A549 (cell line): ENCODE data around the gene ZFAND6. TPM values are rescaled to one million over a fixed set of nuclear protein-coding genes. Genes with fewer than 3 reads are reported as not detected.

Source experiments
- ATAC-seq, 2 experiments: fragments of 200-7000 bp in 1 of 2; fragments of >200 bp in 1 of 2; cut with Nextera tagmentation in 1 of 2; cut with Tn5 transposase in 1 of 2; 3 replicates each; pipeline versions ENCODE4 v1.8.0 to v1.9.1; 2018 to 2020; ENCODE audit warnings: mild to moderate bottlenecking in 1 of 2, moderate library complexity in 1 of 2
- CTCF ChIA-PET: fragments of 300-600 bp; sonication (Branson Sonifier 250); formaldehyde crosslinking; extraction: SDS; loops from one replicate; lab custom pipeline; 2021; ENCODE audit warnings: antibody characterized with exemption, inconsistent platforms; lab: Yijun Ruan, JAX
- POLR2A ChIA-PET: fragments of 350-600 bp; formaldehyde crosslinking; extraction: SDS; loops from one replicate; lab custom pipeline; 2021; ENCODE audit warnings: antibody characterized with exemption, inconsistent platforms; lab: Yijun Ruan, JAX
- DNase-seq, 2 experiments: peaks; one replicate each; pipeline versions ENCODE4 v3.0.0 to v3.0.0-alpha.2; 2011 to 2016; ENCODE audit warnings: low read depth in 1 of 2, low spot score in 1 of 2
- FAIRE-seq: peaks from 2 replicates; lab custom pipeline; 2011; peaks lifted over from hg19 to GRCh38; lab: Jason Lieb, UNC
- H3K27ac ChIP-seq, 2 experiments: fragments of >200 bp; sonication (Bioruptor Twin); formaldehyde crosslinking; 3 replicates each; pipeline ENCODE4 v1.5.1; 2016 to 2017
- H3K4me1 ChIP-seq: fragments of >200 bp; sonication (Bioruptor Twin); formaldehyde crosslinking; 3 replicates; pipeline ENCODE4 v1.6.1; 2016
- H3K4me2 ChIP-seq: fragments of >200 bp; sonication (Bioruptor Twin); formaldehyde crosslinking; 3 replicates; pipeline ENCODE4 v1.6.1; 2016
- H3K4me3 ChIP-seq: fragments of >200 bp; sonication (Bioruptor Twin); formaldehyde crosslinking; 3 replicates; pipeline ENCODE4 v1.5.1; 2016
- H3K9me3 ChIP-seq: fragments of >200 bp; sonication (Bioruptor Twin); formaldehyde crosslinking; 3 replicates; pipeline ENCODE4 v1.6.1; 2016
- BHLHE40 ChIP-seq: IDR thresholded peaks from 2 replicates; pipeline ENCODE4 v1.6.1; 2012; ENCODE audit warnings: low read depth, low read length, inconsistent platforms
- CBX2 ChIP-seq: fragments of 200-600 bp; sonication (generic); IDR thresholded peaks from 2 replicates; pipeline ENCODE4 v1.6.1; 2016; ENCODE audit warnings: low read depth, mild to moderate bottlenecking, borderline replicate concordance
- CEBPB ChIP-seq, 2 experiments: fragments of >200 bp in 1 of 2; sonication (Bioruptor Twin) in 1 of 2; formaldehyde crosslinking in 1 of 2; IDR thresholded peaks; 2 replicates each; pipeline ENCODE4 v1.6.1; 2012 to 2016
- CHD4 ChIP-seq: fragments of 200-600 bp; sonication (generic); IDR thresholded peaks from 2 replicates; pipeline ENCODE4 v1.6.1; 2016; ENCODE audit warnings: antibody characterized with exemption, mild to moderate bottlenecking, borderline replicate concordance
- E2F6 ChIP-seq: IDR thresholded peaks from 2 replicates; pipeline ENCODE4 v1.6.1; 2012; ENCODE audit warnings: low read depth, borderline replicate concordance
- ELK1 ChIP-seq: fragments of 150-350 bp; IDR thresholded peaks from 2 replicates; pipeline ENCODE4 v1.6.1; 2014; ENCODE audit warnings: low read depth, mild to moderate bottlenecking, low read length
- ESRRA ChIP-seq: fragments of 150-350 bp; IDR thresholded peaks from 2 replicates; pipeline ENCODE4 v1.6.1; 2014; ENCODE audit warnings: mild to moderate bottlenecking, low read length, borderline replicate concordance
- HOXB13 ChIP-seq: fragments of 250-450 bp; sonication (Bioruptor Pico); IDR thresholded peaks from 2 replicates; pipeline ENCODE4 v1.5.0; 2020; ENCODE audit warnings: low read depth, mild to moderate bottlenecking, moderate library complexity
- HOXB5 ChIP-seq: fragments of 250-450 bp; sonication (Bioruptor Pico); IDR thresholded peaks from 2 replicates; pipeline ENCODE4 v1.5.0; 2020; ENCODE audit warnings: mild to moderate bottlenecking, moderate library complexity
- KDM5A ChIP-seq: fragments of 200-600 bp; sonication (generic); IDR thresholded peaks from 2 replicates; pipeline ENCODE4 v1.6.1; 2016; ENCODE audit warnings: antibody characterized with exemption, mild to moderate bottlenecking
- MAFK ChIP-seq: fragments of 450-650 bp; IDR thresholded peaks from 2 replicates; pipeline ENCODE4 v1.6.1; 2014; ENCODE audit not compliant: partially characterized antibody
- MAX ChIP-seq: IDR thresholded peaks from 2 replicates; pipeline ENCODE4 v1.6.1; 2012
- MAZ ChIP-seq: fragments of 150-350 bp; IDR thresholded peaks from 2 replicates; pipeline ENCODE4 v1.6.1; 2014; ENCODE audit warnings: antibody characterized with exemption, low read depth, low read length, borderline replicate concordance
- MYC ChIP-seq: IDR thresholded peaks from 2 replicates; pipeline ENCODE4 v1.6.1; 2012; ENCODE audit warnings: mild to moderate bottlenecking, inconsistent platforms, low read length, improper control_type of control experiment, borderline replicate concordance
- PBX3 ChIP-seq: IDR thresholded peaks from 2 replicates; pipeline ENCODE4 v1.6.1; 2012
- POLR2AphosphoS2 ChIP-seq: conservative IDR thresholded peaks from 2 replicates; pipeline ENCODE4 v1.6.1; 2012; ENCODE audit warnings: low read length, improper control_type of control experiment, inconsistent platforms
- RARB ChIP-seq: fragments of 250-450 bp; sonication (Bioruptor Pico); IDR thresholded peaks from 2 replicates; pipeline ENCODE4 v1.8.0; 2021; ENCODE audit warnings: mild to moderate bottlenecking, moderate library complexity
- REST ChIP-seq: fragments of 200-600 bp; sonication (generic); IDR thresholded peaks from 2 replicates; pipeline ENCODE4 v1.6.1; 2016; ENCODE audit warnings: antibody characterized with exemption, mild to moderate bottlenecking, moderate library complexity
- SMC3 ChIP-seq: fragments of >200 bp; sonication (Bioruptor Twin); formaldehyde crosslinking; IDR thresholded peaks from 3 replicates; pipeline ENCODE4 v1.6.1; 2018; ENCODE audit warnings: inconsistent platforms
- ZNF302 ChIP-seq: fragments of 250-450 bp; sonication (Bioruptor Pico); IDR thresholded peaks from 2 replicates; pipeline ENCODE4 v1.9.0; 2021; ENCODE audit warnings: inconsistent platforms, mild to moderate bottlenecking, moderate library complexity
- WGBS: methylation state at CpG from one replicate; pipeline ENCODE4 v1.1.6; 2017; ENCODE audit errors: missing lambda C conversion rate; 5-methylcytosine and 5-hydroxymethylcytosine counted together
- polyA plus RNA-seq, 4 experiments: library from polyadenylated mRNA; depleted of rRNA in 3 of 4; stranded (reverse); fragments of >200 nt; fragmentation: RNase III in 1 of 4; extraction: RNeasy Plus Mini Kit Qiagen cat#74134 plus additional on column Dnase treatment in 1 of 4; gene quantifications; 2 replicates in 3 of 4; 3 replicates in 1 of 4; pipeline ENCODE4 v1.2.3, GENCODE V29; 2011 to 2017

Gene ZFAND6
- polyA plus RNA-seq, 2 of the 4 experiments (the other 2 are of a cell fraction), result 152 to 307 TPM

GRCh38 chr15:80060356-80061006 lies 1.0 kb downstream of the ZFAND6 start (continued):
- peak; percentile 25; the same call in 1 of the 2 replicates for TF ChIP-seq BHLHE40
- no peak for TF ChIP-seq ESRRA
- no peak for TF ChIP-seq REST
- no peak for TF ChIP-seq PBX3
- no peak for TF ChIP-seq E2F6
- no peak for TF ChIP-seq CBX2
- peak; percentile 46; the same call in 2 of the 3 replicates for TF ChIP-seq SMC3
- TF ChIP-seq KDM5A, result peak; percentile 56; the same call in 1 of the 2 replicates
- TF ChIP-seq ELK1, result no peak
- TF ChIP-seq MAFK, result no peak
- TF ChIP-seq ZNF302 (CRISPR knock-in tag), result no peak
- 0 out of 2 replicates have a peak, but pooled peaks have one; percentile 42 for TF ChIP-seq MAX
- no peak; the same call in 1 of the 2 replicates for TF ChIP-seq MAZ
- no peak for TF ChIP-seq CHD4
- TF ChIP-seq POLR2AphosphoS2, result no peak
- TF ChIP-seq RARB (CRISPR knock-in tag), result 0 out of 2 replicates have a peak, but pooled peaks have one; percentile 27

GRCh38 chr15:80061582-80061981 lies 2.1 kb downstream of the ZFAND6 start:
- ChIA-PET POLR2A (interaction anchor here (1.0 to 3.0 kb wide), 2 partner anchors 11 to 166 kb away, joined by 3 to 33 read pairs; no protein-coding TSS in a partner anchor), CTCF (interaction anchor here (0.8 to 3.7 kb wide), 5 partner anchors 10 to 208 kb away, joined by 3 to 18 read pairs (median 3); no protein-coding TSS in a partner anchor)
- no peak for DNase-seq
- TF ChIP-seq CEBPB (IDR thresholded peaks at IDR 0.05), result peak in 1 of 2 experiments; percentile 46; a peak in 2 of 4 replicates
- no peak for TF ChIP-seq REST
- no peak for TF ChIP-seq MYC
- no peak for TF ChIP-seq HOXB5
- TF ChIP-seq CHD4, result no peak
- no peak for TF ChIP-seq HOXB13
- no peak for TF ChIP-seq RARB (CRISPR knock-in tag)
- WGBS, result 8% methylated on average over 5 of the region's 5 CpGs
- Histone ChIP-seq H3K4me2 (peak overlapping the region; percentile 88), H3K9me3 (no peaks in the 10 kb centered on the region), H3K27ac (no peak overlapping the region; a peak in 1 of 6 replicates), H3K4me3 (peak overlapping the region; percentile 80), H3K4me1 (peaks cover 29% of the 10 kb centered on the region)
- ATAC-seq, result no peak
- FAIRE-seq, result peak; percentile 72
